HT-29 (cell line): ENCODE results near the gene SPATS2. TPM values are rescaled to one million over a fixed set of nuclear protein-coding genes. Genes with fewer than 3 reads are reported as not detected.

Experiments used
- DNase-seq: peaks from one replicate; pipeline ENCODE4 v3.0.0-alpha.2; 2015; ENCODE audit warnings: low spot score
- total RNA-seq: library from RNA; depleted of rRNA; stranded (reverse); fragments of >200 nt; shearing (Covaris generic); gene quantifications from 2 replicates; pipeline ENCODE4 v1.2.3, GENCODE V29; 2014

Gene SPATS2
- total RNA-seq, 1 experiment from 2014 or later, result 11.5 TPM

DNA sequence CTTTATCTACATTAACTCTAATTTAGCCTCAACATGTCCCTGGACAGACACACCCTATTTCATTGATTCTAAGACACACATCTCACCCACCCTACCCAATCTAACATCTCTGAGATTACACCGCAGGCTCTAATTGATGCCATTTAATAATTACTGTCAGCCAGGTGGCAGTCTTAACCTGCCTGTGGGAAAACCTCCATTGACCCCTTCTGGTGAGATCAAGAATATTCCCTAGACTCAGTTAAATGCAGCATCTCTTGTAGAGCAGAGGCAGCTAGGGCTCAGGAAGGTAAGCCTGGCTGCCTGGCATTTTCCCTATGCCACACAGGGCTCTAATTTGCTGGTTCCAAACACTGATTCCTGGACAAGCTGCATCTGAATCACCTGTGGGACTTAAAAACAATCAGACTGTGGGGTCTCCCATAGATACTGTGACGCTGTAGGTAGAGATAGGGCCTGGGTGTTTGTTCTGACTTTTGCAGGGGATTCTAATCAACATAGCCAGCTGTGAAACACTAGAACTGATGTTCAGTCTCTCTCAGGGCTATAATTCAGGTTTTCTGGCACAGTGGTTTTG is 186.3 kb downstream of the SPATS2 start:
- DNase-seq, result peak; percentile 66

DNA sequence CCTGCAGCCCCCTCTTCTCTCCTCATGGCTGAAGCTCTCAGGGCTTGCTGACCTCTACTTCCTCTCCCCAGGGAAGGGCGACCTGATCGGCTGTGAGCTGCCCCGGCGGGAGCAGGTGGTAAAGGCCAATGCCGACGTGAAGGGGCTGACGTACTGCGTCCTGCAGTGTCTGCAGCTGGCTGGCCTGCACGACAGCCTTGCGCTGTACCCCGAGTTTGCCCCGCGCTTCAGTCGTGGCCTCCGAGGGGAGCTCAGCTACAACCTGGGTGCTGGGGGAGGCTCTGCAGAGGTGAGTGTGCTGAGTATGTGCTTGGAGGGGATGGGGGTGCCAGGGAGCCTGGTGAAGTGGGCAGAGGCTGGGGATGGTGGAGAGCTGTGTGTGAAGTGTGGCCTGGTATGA is 187.0 kb downstream of the SPATS2 start:
- no peak for DNase-seq

DNA sequence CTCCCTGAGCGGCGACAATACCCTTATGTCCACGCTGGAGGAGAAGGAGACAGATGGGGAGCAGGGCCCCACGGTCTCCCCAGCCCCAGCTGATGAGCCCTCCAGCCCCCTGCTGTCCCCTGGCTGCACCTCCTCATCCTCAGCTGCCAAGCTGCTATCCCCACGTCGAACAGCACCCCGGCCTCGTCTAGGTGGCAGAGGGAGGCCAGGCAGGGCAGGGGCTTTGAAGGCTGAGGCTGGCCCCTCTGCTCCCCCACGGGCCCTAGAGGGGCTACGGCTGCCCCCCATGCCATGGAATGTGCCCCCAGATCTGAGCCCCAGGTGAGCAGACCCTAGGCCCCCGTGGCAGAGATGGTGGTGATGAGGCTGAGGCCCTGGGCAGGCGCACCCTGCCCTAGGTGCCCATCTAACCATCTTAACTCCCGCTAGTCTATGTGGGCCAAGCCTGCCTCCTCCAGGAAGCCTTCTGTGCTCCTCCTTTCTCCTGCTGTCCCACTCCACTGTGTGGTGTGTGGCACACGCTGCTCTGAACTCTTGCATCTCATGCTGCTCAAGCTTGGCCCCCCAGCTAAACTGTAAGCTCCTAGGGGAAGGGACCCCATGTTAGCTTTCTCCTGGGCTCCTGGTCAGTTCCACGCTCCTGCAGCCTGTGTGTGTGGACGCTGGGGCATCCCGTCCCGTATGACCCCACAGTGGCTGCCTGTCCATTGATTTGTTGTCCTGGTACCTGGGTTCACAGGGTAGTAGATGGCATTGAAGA is 188.5 kb downstream of the SPATS2 start:
- DNase-seq, result no peak

DNA sequence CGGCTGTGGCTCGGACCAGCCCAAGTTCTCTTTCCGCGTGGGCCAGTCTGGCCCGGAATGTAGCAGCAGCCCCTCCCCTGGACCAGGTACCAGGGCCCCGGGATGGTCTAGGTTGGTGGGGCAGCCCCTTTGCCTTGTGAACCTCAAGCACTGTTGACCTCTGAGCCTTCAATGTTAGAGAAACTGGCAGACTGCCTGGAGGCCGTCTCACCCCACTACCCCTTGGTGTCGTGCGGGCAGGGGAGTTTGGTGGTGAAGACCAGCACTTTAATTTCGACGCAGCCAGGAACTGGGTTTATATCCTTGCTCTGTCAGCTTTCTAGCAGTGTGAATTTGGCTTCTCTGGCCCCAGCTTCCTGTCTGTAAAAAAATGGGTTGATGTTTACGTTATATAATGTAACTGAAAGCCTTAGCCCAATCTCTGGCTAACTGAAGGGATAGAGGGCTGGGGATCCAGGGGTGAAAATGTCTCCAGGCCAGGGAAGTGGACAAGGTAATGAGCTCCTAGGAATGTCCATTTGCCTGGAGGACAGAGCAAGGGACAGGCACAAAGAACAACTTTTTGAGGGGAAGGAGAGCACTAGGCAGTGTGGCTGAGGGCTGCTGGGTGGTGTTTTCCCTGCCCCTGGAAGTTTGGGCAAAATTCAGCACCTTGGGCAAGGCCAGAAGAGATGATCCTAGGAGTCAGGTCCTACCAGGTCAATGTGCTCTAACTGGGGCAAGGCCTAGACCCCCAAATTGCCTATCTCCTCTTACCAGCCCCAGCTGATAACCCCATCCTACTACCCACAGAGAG is 189.3 kb downstream of the SPATS2 start:
- DNase-seq, result no peak

DNA sequence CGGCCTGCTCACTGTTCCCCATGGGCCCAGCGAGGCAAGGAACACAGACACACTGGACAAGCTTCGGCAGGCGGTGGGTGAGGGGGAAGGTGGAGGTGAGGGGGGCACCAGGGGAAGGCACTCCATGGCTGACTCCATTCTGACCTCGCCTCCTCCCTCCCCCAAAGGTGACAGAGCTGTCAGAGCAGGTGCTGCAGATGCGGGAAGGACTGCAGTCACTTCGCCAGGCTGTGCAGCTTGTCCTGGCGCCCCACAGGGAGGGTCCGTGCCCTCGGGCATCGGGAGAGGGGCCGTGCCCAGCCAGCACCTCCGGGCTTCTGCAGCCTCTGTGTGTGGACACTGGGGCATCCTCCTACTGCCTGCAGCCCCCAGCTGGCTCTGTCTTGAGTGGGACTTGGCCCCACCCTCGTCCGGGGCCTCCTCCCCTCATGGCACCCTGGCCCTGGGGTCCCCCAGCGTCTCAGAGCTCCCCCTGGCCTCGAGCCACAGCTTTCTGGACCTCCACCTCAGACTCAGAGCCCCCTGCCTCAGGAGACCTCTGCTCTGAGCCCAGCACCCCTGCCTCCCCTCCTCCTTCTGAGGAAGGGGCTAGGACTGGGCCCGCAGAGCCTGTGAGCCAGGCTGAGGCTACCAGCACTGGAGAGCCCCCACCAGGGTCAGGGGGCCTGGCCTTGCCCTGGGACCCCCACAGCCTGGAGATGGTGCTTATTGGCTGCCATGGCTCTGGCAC is 190.1 kb downstream of the SPATS2 start:
- no peak for DNase-seq

DNA sequence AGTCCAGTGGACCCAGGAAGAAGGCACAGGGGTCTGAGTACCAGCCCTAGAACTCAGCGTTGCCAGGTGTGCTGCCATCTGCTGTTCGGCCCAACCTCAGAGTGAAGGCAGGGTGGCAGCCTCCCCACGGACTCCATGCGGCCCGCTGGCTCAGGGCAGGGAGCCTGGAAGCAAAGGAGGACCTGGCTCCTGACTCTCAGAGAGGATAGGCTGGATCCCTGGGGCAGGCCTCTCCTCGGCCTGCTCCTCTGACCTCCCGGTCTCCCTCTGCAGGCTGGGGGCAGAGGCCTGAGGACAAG is 190.6 kb downstream of the SPATS2 start:
- DNase-seq, result peak; percentile 15

DNA sequence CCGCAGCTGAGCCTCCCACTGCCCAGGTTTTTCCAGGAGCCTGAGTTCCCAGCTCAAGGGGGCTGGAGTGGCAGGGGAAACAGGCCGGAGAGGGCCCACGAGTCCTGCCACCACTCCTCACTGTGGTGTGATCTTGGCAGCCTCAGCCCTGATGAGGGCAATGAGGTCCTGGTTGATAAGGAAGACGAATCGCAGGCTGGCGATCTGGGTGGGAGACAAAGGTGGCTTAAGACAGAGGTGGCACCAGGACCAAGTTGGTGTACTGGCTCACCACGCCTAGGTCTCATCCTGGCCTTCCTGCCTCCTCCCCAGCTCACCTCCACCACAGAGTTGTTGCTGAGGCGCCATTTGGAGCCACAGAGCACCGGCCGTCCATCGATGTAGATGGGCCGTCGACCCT is 191.3 kb downstream of the SPATS2 start:
- no peak for DNase-seq

DNA sequence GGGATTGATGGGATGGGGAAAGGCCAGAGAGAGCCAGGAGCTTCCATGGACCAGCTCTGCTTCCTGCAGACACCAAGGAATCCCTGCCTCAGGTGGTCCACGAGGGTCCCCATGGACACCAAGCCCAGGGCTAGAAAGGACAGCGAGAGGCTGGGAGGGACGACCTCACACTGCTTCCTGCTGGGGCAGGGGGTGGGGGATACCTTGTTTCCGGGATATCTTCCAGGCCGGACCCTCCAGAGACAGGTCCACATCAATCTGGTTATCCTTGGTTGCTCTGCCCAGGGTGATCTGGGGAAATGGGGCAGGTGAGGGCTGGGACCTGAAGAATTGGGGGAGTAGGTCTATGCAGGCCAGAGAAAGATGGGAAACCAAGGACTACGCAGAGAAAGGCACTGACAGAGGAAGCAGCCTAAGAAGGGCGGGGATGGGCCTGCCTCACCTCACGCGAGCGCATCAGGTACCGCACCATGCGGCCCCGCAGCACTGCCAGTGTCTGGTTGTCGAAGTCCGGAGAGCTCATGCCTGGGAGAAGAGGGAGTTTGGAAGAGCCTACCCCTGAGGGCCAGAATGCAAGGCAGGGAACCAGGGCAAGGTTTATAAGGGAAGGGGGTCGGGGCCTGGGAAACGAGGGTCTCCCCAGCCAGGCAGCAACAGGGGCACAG is 191.9 kb downstream of the SPATS2 start:
- no peak for DNase-seq

DNA sequence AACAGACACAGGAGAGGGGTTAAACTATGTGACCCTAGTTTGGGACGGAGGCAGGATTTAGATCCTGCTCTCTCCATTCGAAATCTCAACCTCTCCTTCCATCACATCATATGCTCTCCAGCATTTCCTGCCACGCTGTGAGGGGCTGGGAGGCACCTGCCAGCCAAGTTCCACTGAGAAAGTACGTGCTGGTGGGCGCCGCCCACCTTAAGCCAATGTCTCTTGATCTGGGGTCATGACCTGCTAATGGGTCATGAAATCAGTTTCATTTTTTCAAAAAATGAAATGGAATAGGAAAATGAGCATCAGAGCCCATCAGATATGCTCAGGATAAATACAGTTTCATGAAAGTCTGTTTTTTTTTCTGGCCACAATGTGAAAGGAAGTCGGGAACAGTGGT is 193.4 kb downstream of the SPATS2 start:
- DNase-seq, result no peak

DNA sequence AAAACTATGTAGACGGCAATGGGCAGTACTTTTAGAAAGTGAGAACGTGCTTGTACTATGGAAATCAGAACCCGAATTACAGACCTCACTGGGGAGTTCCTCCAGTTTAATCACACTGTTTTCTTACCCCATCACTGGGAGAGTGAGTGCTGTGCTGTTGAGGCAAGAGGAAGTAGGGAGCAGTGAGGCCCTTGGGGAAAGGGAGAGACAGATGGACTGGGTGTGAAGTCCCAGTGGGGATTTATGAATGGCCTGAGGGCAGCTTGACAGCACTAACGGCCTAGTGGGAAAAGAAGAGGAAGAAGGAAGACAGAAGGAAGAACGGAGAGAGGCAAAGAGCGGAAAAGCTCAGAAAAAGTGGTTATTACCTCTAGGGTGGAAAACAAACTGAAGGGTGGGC is 195.0 kb downstream of the SPATS2 start:
- DNase-seq, result no peak

DNA sequence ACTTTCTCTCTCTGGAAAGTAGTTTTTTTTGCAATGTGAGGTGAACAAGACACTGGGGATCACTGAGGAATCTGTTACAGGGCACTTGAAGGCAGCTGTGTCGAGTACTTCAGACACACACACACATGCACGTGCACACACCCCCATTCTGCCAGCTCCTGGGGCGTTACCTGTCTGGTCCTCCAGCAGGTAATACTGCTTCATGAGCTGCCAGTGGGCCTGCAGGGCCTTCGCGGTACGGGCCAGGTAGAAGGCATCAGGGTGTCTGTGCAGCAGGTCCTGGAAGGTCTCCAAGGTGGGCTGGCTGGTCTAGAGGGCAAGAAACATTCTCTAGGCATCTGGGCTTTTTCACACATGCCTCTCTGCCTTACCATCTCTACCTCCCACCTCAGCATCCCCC is 195.6 kb downstream of the SPATS2 start:
- no peak for DNase-seq

DNA sequence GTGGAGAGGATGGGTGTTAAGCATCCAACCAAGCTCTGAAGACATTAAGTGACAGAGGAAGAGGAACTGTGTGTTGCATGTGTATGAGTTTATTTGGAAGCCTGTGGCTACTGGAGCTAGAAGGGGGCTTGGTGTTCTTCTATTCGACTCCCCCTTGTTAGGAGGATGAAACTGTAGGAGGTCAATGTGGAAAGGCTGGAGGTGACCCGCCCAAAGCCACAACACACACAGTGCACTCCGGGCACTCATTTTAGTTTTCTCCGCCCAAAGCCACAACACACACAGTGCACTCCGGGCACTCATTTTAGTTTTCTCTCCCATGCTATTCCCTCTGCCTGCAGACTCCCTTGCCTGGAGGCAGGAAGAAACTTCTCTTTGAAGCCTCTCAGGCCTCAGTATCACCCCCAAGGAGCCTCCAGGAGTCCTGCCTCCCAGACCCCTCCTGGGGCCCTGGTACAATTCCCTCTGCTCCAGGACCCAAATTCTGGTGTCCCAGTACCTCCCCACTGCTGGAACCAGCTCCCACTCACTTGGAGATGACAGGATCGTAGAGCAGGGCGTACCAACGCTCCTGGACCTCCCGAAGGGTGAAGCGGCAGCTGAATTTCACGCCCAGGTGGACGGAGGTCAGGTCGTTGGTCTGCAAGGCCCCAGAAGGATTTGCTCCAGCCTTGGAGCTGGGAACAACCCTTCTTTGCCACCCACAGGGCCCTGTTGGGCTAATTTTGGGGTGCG is 196.9 kb downstream of the SPATS2 start:
- no peak for DNase-seq

DNA sequence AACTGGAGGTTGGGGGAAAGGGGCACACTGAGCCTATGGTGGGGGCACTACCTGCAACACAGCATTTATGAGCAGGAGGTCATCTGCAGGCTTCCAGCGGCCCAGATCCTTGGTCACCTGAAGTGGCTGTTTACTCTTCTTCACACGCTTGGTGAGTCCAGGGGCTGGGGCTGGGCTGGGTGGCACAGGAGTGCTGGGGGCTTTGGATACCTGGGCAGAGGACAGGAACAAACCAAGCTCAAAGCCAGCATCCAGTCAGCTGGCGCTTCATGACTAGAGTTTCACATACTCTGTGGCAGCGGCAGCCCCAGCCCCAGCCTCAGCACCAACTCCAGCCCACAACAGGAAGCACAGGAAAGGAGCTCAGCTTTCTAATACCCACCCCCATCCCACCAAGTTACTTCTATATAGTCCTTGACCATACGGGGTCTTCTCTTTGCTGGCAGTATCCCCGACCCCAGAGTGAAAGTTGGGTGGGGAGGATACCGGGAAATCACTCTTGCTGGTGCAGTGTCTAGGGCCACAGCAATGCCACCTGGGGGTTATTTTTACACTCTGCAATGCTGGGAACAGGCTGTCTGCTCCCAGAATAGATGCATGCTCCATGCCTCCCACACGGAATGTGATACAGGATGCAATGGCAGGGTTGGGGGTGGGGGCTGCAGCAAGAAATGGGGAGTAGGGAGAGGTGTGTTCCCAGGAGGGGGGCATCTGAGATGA is 197.6 kb downstream of the SPATS2 start:
- no peak for DNase-seq

DNA sequence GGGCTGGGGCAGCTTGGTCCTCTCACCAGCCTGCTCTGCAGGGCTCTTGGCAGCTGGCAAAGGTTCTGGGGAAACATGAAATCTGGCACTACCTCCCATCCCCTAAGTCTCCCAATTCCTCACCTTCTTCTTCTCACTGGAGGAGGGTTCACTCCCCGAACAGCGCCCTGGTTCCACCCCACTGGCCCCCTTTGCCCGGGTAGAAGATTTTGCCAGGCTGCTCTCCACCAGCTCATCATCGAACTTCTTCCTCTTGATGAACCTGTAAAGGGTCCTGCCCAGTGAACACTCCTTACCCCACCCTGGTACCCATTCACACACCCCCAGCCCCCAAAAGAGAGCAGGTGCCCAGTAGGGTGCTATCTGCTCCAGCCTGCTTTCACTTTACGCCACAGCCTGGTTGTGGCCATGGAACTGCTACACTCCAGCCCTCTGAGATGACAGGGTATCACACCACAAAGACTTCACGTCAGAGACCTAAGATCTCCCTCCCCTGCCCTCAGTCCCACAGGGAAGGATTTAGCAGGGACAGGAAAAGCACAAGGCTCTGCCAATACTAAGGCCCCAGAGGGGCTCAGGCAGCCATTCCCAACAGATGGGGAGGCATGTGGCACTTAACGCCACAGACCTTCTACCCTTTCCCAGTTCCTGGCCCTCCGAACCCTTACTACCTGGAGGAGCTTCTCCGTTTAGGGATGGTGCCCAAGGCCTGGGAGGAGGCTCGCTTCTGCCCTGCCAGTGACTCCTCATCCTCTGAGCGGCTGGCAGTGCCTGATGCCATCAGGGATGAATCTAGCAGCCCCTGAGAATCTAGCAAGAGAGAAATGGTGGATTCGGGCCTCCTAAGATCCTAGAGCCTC is 198.4 kb downstream of the SPATS2 start:
- no peak for DNase-seq

DNA sequence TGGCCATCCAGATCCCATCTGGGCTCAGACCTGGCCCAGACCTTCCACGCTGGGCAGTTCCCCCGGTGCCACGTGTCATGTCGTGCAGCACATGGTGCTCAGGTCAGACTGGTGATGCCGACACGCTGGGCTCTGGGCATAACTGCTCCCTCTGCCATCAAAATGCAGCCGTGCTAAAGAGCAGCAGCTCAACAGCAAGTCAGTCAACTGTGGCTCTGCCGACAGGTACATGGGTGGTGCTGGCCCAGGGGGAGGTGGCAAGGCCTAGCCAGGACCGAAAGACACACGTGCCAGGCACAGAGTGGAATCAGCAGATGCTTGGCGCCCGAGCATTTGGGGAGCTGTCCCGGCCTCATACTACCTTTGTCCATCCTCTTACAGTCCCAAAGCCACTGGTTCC is 199.1 kb downstream of the SPATS2 start:
- no peak for DNase-seq

DNA sequence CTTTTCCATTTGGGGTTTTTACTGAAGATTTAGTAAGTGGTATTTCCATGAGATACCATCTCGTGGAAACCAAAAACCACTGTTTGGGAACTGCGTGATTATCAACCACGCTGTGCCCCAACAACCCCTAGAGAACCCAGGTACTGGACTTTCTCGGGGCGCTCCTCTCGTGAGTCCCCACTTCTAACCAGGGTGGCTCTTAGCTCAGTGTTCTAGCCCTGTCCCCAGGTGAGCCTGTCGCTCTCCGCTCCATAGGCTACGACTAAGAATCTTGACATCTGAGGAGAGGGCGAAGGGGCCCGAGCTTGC is 200.0 kb downstream of the SPATS2 start:
- no peak for DNase-seq

DNA sequence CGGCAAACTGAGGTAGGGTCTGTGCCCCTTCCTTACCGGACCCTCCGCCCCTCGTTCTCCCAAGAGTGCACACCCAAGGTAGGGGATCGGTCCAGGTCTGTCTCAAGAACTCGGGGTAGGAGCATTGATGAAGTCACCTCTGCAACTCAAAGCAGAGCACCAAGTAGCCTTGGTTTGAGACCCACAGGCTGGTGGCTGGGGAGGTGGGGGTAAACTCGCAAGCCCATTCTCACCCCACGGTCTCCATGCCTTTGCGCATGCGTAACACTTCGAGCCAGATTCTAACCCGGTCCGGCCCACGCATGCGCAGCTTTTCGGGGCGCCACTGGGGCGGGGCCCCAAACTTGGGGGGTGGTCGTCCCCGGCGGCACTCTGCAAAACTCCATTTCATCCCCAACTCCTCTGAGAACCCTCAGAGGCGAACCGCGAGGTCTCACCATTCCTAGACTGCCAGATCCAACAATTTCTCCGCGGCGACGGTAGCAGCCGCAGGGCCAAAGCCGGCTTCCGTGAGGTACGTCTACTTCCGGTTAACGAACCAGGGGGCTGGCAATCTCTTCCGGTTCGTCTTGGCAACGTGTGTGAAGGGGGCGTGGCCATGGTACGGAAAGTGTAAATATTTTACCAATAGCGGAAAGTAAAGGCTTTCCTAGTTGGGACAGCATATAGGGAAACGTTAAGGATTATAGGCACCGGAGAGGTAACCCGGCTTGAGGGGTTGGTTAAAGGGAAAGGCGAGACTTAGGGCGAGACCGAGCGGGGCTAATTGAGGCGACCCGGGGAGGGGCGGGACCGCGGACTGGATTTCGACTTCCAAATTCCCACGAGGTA is 200.6 kb downstream of the SPATS2 start, which contains the start of gene MCRS1:
Gene MCRS1, minus strand, starts transcription at position 532 of the 831 bp plus-strand sequence. CDS start 1,411 bp downstream, outside the sequence.
- DNase-seq, result peak; percentile 94

DNA sequence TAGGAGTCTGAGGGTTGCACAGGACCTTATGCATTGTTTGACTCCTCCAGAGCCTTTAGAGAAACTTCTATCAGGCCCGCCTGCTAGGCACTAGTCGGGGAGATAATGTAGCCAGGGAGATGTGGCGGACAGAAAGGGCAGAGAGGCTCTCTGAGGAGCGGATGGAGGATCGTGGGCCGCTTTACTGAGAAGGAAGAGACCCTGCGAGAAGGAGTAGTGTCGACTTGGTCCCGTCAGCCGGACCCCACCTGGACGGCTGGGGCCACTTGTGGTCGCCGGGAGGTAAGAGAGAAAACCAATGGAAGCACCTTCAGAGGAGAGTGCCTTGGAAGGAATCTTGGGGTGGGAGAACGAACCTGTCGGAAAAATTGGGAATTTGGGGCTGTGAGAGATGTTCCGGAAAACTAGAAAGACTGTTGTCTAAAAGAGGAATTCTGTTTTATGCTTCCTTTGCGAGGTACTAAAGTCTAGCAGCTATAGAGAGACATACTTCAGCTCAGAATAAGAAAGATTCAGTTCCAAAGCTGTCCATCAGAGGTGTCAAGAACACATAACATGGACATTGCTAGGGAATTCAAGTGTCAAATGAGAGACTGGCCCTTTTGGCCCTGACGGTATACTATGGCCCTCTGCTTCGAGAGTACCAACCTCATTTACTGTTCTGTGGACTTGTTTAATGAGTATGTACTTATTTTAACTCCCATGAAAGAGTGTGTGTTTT is 201.3 kb downstream of the SPATS2 start:
- peak; percentile 48 for DNase-seq
